Hepatocyte (in vitro differentiated cells): ENCODE results near the gene YBEY. TPM values are rescaled to one million over a fixed set of nuclear protein-coding genes. Genes with fewer than 3 reads are reported as not detected.
A peak's percentile ranks its signal among the peaks of the same experiment; 100 is the strongest.
"Not testable (repeated sequence)": the region's sequence is repeated elsewhere in the genome, so short reads cannot be mapped to it uniquely, and the experiment has no call there.

Source experiments
- DNase-seq: peaks from one replicate; pipeline ENCODE4 v3.0.0-alpha.2; 2016; ENCODE audit warnings: low spot score
- H2AFZ ChIP-seq: fragments of 200-600 bp; sonication (generic); 2 replicates; pipeline ENCODE4 v1.6.0; 2016; ENCODE audit warnings: antibody characterized with exemption, mild to moderate bottlenecking
- H3K27ac ChIP-seq: fragments of 200-600 bp; sonication (generic); 2 replicates; pipeline ENCODE4 v1.5.1; 2016; ENCODE audit warnings: mild to moderate bottlenecking
- H3K27me3 ChIP-seq: fragments of 200-600 bp; sonication (generic); 2 replicates; pipeline ENCODE4 v1.6.1; 2016
- H3K36me3 ChIP-seq: fragments of 200-600 bp; sonication (generic); replicated peaks from 2 replicates; pipeline ENCODE4 v1.5.1; 2016; ENCODE audit warnings: low read depth; ENCODE audit not compliant: insufficient read depth
- H3K4me1 ChIP-seq: fragments of 200-600 bp; sonication (generic); 2 replicates; pipeline ENCODE4 v1.5.1; 2016; ENCODE audit warnings: mild to moderate bottlenecking, moderate library complexity; ENCODE audit not compliant: insufficient read depth
- H3K4me2 ChIP-seq: fragments of 200-600 bp; sonication (generic); 2 replicates; pipeline ENCODE4 v1.6.0; 2016
- H3K4me3 ChIP-seq: fragments of 200-600 bp; sonication (generic); 2 replicates; pipeline ENCODE4 v1.5.1; 2016; ENCODE audit warnings: mild to moderate bottlenecking
- H3K79me2 ChIP-seq: fragments of 200-600 bp; sonication (generic); 2 replicates; pipeline ENCODE4 v1.6.0; 2017; ENCODE audit warnings: mild to moderate bottlenecking
- H3K9me2 ChIP-seq: fragments of 200-600 bp; sonication (generic); replicated peaks from 2 replicates; pipeline ENCODE4 v1.6.0; 2017; ENCODE audit warnings: mild to moderate bottlenecking; ENCODE audit not compliant: insufficient read depth
- H3K9me3 ChIP-seq: fragments of 200-600 bp; sonication (generic); 2 replicates; pipeline ENCODE4 v1.5.1; 2016; ENCODE audit warnings: low read depth, mild to moderate bottlenecking
- H4K20me1 ChIP-seq: fragments of 200-600 bp; sonication (generic); 2 replicates; pipeline ENCODE4 v1.6.0; 2016; ENCODE audit warnings: mild to moderate bottlenecking; ENCODE audit not compliant: insufficient read depth, poor library complexity, severe bottlenecking
- EZH2 ChIP-seq: fragments of 200-600 bp; sonication (generic); IDR thresholded peaks from 2 replicates; pipeline ENCODE4 v1.6.1; 2016; ENCODE audit warnings: antibody characterized with exemption, mild to moderate bottlenecking, borderline replicate concordance
- EZH2phosphoT487 ChIP-seq: fragments of 200-600 bp; sonication (generic); IDR thresholded peaks from one replicate; pipeline ENCODE4 v1.6.1; 2018; ENCODE audit warnings: antibody characterized with exemption, mild to moderate bottlenecking, low read depth, moderate library complexity; ENCODE audit not compliant: unreplicated experiment, severe bottlenecking
- WGBS: methylation state at CpG from one replicate; pipeline ENCODE4 v1.1.6; 2016; ENCODE audit warnings: low lambda C conversion rate; ENCODE audit errors: missing lambda C conversion rate; 5-methylcytosine and 5-hydroxymethylcytosine counted together
- polyA plus RNA-seq: library from polyadenylated mRNA; unstranded; fragments of >200 nt; fragmentation: Nextera tagmentation; extraction: Ambion mirVana; gene quantifications from 2 replicates; pipeline ENCODE4 v1.2.1, GENCODE V29; 2016
- total RNA-seq: library from RNA; depleted of rRNA; stranded (reverse); fragments of >200 nt; gene quantifications from 2 replicates; pipeline ENCODE4 v1.2.3, GENCODE V29; 2014
- TF ChIP-seq, protein P1 (sequence below): fragments of 200-600 bp; sonication (generic); IDR thresholded peaks from 2 replicates; pipeline ENCODE4 v1.5.1; 2016; ENCODE audit warnings: antibody characterized with exemption, mild to moderate bottlenecking; ENCODE audit not compliant: poor library complexity

YBEY gene, protein sequence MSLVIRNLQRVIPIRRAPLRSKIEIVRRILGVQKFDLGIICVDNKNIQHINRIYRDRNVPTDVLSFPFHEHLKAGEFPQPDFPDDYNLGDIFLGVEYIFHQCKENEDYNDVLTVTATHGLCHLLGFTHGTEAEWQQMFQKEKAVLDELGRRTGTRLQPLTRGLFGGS
- 21.8 and 25.4 TPM in 2 replicates for total RNA-seq
- 13.9 and 19.9 TPM in 2 replicates for polyA plus RNA-seq

DNA sequence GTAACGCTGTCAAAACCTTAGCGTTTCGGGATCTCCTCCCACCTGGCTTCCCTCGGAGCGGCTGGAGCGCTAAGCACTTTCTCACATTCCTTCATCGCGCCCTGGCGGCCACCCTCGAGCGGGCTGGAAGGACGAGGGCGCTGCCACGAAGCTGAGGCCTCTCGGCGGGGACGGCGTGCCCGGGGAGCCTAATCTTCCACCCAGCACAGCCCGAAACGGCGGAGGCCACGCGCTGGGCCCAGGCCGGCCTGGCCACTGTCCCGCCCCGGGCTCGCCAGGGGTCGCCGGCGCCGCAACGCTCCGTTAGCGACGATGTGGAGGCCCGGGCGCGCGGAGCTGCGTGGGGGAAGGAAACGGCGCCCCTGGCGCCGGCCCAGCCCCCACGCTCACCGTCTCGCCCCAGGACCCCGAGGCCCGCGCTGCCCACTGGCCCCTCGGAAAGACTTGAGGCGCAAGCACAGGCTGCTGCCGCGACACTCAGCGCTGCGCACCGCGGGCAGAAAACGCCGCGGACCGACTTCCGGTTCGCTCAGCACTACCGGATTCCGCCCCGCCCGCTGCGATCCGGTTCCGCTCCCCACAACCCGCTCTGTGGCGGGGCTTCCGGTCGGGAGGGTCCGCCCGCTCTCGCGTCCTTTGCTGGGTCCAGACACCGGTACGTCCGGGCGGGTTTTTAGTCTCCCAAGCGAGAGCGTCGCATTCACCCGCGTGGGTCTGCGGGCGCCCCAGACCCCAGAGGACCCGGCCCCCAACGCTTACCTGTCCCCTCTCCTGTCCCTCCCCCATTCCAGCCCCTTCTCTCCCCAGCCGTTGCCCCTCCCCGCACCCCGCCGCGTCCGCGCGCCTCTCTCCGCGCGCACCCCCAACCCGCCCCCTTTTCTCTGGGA lies at the start of gene YBEY:
Gene YBEY (plus strand): TSS at position 582 of the 887 bp plus-strand sequence. CDS start 572 bp downstream, outside the sequence.
- Histone ChIP-seq H3K79me2 (peaks cover 71% of the 10 kb centered on the region), H3K9me3 (no peaks in the 10 kb centered on the region), H2AFZ (peak within 1 kb of the TSS; percentile 90), H4K20me1 (peaks cover 9% of the 10 kb centered on the region), H3K4me3 (peak within 1 kb of the TSS; percentile 86), H3K27ac (peak within 1 kb of the TSS; percentile 97), H3K4me1 (peaks cover 27% of the 10 kb centered on the region), H3K36me3 (no peaks in the 10 kb centered on the region), H3K9me2 (no peaks in the 10 kb centered on the region), H3K27me3 (no peaks in the 10 kb centered on the region), H3K4me2 (peak within 1 kb of the TSS; percentile 92)
- peak; percentile 96 for DNase-seq
- WGBS: under 1% methylated on average over 66 of the region's 105 CpGs
- TF ChIP-seq, protein P1, sequence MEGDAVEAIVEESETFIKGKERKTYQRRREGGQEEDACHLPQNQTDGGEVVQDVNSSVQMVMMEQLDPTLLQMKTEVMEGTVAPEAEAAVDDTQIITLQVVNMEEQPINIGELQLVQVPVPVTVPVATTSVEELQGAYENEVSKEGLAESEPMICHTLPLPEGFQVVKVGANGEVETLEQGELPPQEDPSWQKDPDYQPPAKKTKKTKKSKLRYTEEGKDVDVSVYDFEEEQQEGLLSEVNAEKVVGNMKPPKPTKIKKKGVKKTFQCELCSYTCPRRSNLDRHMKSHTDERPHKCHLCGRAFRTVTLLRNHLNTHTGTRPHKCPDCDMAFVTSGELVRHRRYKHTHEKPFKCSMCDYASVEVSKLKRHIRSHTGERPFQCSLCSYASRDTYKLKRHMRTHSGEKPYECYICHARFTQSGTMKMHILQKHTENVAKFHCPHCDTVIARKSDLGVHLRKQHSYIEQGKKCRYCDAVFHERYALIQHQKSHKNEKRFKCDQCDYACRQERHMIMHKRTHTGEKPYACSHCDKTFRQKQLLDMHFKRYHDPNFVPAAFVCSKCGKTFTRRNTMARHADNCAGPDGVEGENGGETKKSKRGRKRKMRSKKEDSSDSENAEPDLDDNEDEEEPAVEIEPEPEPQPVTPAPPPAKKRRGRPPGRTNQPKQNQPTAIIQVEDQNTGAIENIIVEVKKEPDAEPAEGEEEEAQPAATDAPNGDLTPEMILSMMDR: peak; percentile 41
- TF ChIP-seq EZH2 (no peak), EZH2phosphoT487 (no peak)

DNA sequence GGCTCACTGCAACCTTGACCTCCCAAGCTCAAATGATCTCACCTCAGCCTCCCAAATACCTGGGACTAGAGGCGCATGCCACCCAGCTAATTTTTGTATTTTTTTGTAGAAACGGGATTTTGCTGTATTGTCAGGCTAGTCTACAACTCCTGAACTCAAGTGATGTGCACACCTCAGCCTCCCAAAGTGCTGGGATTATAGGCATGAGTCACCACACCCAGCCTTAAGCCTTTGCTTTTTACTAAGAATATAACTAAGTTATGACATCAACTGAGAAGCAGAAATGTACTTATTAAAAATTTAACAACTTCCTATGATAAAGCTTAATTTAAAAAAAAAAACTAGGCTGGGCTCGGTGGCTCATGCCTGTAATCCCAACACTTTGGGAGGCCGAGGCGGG lies 48.7 kb upstream of the YBEY start:
- 94% methylated on average over 5 of the region's 5 CpGs for WGBS
- H2AFZ ChIP-seq: no peak overlapping the region
- no peaks in the 10 kb centered on the region for H3K9me3 ChIP-seq
- no peaks in the 10 kb centered on the region for H3K9me2 ChIP-seq
- no peak for DNase-seq
- H3K4me3 ChIP-seq: no peak overlapping the region
- no peak overlapping the region for H3K4me2 ChIP-seq
- no peak overlapping the region for H3K27ac ChIP-seq
- peaks cover 3% of the 10 kb centered on the region for H3K79me2 ChIP-seq
- H4K20me1 ChIP-seq: no peaks in the 10 kb centered on the region
- TF ChIP-seq EZH2: no peak
- H3K27me3 ChIP-seq: no peaks in the 10 kb centered on the region
- H3K36me3 ChIP-seq: peaks cover 3% of the 10 kb centered on the region
- no peaks in the 10 kb centered on the region for H3K4me1 ChIP-seq

DNA sequence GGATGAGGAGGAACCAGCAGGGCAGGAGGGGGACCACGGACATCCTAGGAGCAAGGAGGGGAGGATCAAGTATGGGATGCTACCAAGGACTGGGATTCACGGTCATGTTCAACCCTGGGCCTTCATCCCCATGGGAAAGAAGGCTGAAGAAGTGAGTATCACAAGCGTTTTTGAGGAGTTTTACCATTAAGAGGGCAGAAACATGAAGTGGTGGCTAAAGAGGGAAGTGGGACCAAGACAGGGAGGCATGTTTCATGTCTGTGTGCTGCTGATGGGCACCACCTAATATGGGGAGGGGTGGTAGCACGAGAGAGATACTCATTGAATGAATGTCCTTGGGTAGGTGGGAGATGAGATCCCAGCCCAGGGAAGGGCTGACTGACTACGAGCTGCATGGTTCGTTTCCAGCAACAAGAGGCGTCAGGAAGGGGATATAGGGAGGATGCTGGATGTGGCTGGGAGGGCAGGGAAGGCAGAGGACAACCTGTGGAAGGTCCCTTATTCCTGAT lies 46.3 kb upstream of the YBEY start:
- DNase-seq: no peak
- no peak overlapping the region for H3K4me2 ChIP-seq
- H2AFZ ChIP-seq: no peak overlapping the region
- no peaks in the 10 kb centered on the region for H3K9me3 ChIP-seq
- peaks cover 3% of the 10 kb centered on the region for H3K36me3 ChIP-seq
- TF ChIP-seq EZH2: no peak
- TF ChIP-seq EZH2phosphoT487: no peak
- TF ChIP-seq, protein P1: no peak
- H3K4me3 ChIP-seq: no peak overlapping the region
- H3K27me3 ChIP-seq: no peaks in the 10 kb centered on the region
- H3K4me1 ChIP-seq: no peaks in the 10 kb centered on the region
- H4K20me1 ChIP-seq: no peaks in the 10 kb centered on the region
- H3K79me2 ChIP-seq: peaks cover 3% of the 10 kb centered on the region
- H3K27ac ChIP-seq: no peak overlapping the region
- WGBS: 94% methylated on average over 7 of the region's 7 CpGs
- H3K9me2 ChIP-seq: no peaks in the 10 kb centered on the region

DNA sequence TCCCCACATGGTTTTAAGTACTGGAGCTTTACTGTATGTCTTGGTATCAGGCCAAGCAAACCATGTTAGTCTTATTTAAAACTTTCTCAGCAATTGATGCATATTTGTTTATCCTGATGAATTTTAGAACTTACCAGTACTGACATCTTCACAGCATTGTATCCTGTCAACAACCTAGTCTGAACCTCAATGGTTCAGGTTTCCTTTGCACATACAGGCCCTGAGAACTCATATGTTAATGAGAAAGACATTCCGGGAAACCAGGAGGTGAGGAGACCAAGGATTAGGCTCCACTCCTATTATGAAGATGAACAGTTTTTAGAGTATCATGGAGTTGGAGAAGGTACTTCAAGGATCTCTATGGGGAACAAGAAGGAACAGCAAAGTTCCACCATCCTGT lies 44.6 kb upstream of the YBEY start:
- H3K36me3 ChIP-seq, H3K4me3 ChIP-seq, H3K4me1 ChIP-seq, H2AFZ ChIP-seq, H3K9me2 ChIP-seq, H3K27me3 ChIP-seq, H3K9me3 ChIP-seq, H3K27ac ChIP-seq, H3K79me2 ChIP-seq, H4K20me1 ChIP-seq, DNase-seq, H3K4me2 ChIP-seq: not testable (repeated sequence)
- 91% methylated on average over 1 of the region's 1 CpG for WGBS
